CD4-positive, alpha-beta T cell (primary cell): ENCODE results near the gene CDKAL1. TPM values are rescaled to one million over a fixed set of nuclear protein-coding genes. Genes with fewer than 3 reads are reported as not detected.

Experiments
- ATAC-seq: fragments of 200-7000 bp; cut with Tn5 transposase; one replicate; pipeline ENCODE4 v1.10.0; 2022; ENCODE audit warnings: mild to moderate bottlenecking; ENCODE audit not compliant: poor library complexity
- CTCF ChIA-PET: fragments of 350-600 bp; sonication (Branson Sonifier 250); formaldehyde crosslinking; loops from one replicate; lab custom pipeline; 2021; ENCODE audit warnings: antibody characterized with exemption, inconsistent platforms; lab: Charles Lee
- POLR2A ChIA-PET: fragments of 350-600 bp; sonication (Branson Sonifier 250); formaldehyde crosslinking; loops from one replicate; lab custom pipeline; 2021; ENCODE audit warnings: antibody characterized with exemption, inconsistent platforms; lab: Charles Lee
- DNase-seq, 14 experiments: peaks; one replicate each; pipeline ENCODE4 v3.0.0-alpha.2; 2013 to 2020; ENCODE audit warnings: mixed read lengths in 2 of 14
- H3K27ac ChIP-seq, 2 donors: one replicate each; pipeline versions ENCODE4 v1.5.1 to v1.7.0; 2013; ENCODE audit warnings: low read length in 2 of 2, low read depth in 1 of 2, mild to moderate bottlenecking in 1 of 2
- H3K27me3 ChIP-seq, 2 experiments: 1 replicate in 1 of 2; 2 replicates in 1 of 2; pipeline versions ENCODE4 v1.6.1 to v1.7.0; 2013; ENCODE audit warnings: low read length in 2 of 2, control low read depth in 1 of 2, mild to moderate bottlenecking in 1 of 2, moderate library complexity in 1 of 2; ENCODE audit not compliant: insufficient read depth in 2 of 2, control insufficient read depth in 1 of 2
- H3K36me3 ChIP-seq: one replicate; pipeline ENCODE4 v1.6.1; 2013; ENCODE audit warnings: low read length, control low read depth; ENCODE audit not compliant: insufficient read depth
- H3K4me1 ChIP-seq: one replicate; pipeline ENCODE4 v1.6.1; 2013; ENCODE audit warnings: low read length, control low read depth; ENCODE audit not compliant: insufficient read depth
- H3K4me3 ChIP-seq: one replicate; pipeline ENCODE4 v1.5.1; 2013; ENCODE audit warnings: mild to moderate bottlenecking, low read length, moderate library complexity
- H3K9me3 ChIP-seq, 2 experiments: 1 replicate in 1 of 2; 2 replicates in 1 of 2; pipeline versions ENCODE4 v1.6.1 to v1.7.0; 2013; ENCODE audit warnings: low read length in 2 of 2, mild to moderate bottlenecking in 2 of 2, control low read depth in 1 of 2, moderate library complexity in 1 of 2; ENCODE audit not compliant: control insufficient read depth in 1 of 2, insufficient read depth in 1 of 2
- H3K27ac Mint-ChIP-seq: one replicate; pipeline ENCODE4 v1.8.0; 2020; ENCODE audit warnings: mixed read lengths
- H3K27me3 Mint-ChIP-seq: one replicate; pipeline ENCODE4 v1.8.0; 2021; ENCODE audit warnings: mixed read lengths
- H3K36me3 Mint-ChIP-seq: one replicate; pipeline ENCODE4 v1.8.0; 2021; ENCODE audit warnings: low read depth, mixed read lengths
- H3K4me1 Mint-ChIP-seq: one replicate; pipeline ENCODE4 v1.8.0; 2021; ENCODE audit warnings: low read depth, mixed read lengths
- H3K4me3 Mint-ChIP-seq: one replicate; pipeline ENCODE4 v1.8.0; 2020; ENCODE audit warnings: mild to moderate bottlenecking, mixed read lengths
- H3K9me3 Mint-ChIP-seq: one replicate; pipeline ENCODE4 v1.8.0; 2020; ENCODE audit warnings: mixed read lengths
- CTCF ChIP-seq: fragments of 200-600 bp; IDR thresholded peaks from one replicate; pipeline ENCODE4 v1.8.0; 2022; ENCODE audit warnings: antibody characterized with exemption, mild to moderate bottlenecking
- intact Hi-C, 2 experiments: fragments of 100-400 bp; cut with DNase I in 1 of 2; cut with micrococcal nuclease in 1 of 2; formaldehyde crosslinking; loops; one replicate each; pipeline versions ENCODE4 v1.15.1 to v1.9.0; 2023 to 2025; cut with DNase I, micrococcal nuclease
- total RNA-seq, 174 experiments: library from RNA in 2 of 174; stranded (reverse) in 2 of 174; gene quantifications; one replicate each; pipeline ENCODE4 v1.2.3 and lab custom pipeline; 2021 to 2026

Gene CDKAL1
- total RNA-seq, 2 experiments from 2014 or later, result 21.3 to 23.9 TPM

GRCh38 chr6:21067521-21067920 is 533.3 kb downstream of the CDKAL1 start:
- Mint-ChIP-seq H3K27ac (no peak overlapping the region), H3K4me3 (no peak overlapping the region), H3K9me3 (peaks cover 11% of the 10 kb centered on the region), H3K4me1 (no peaks in the 10 kb centered on the region), H3K27me3 (no peaks in the 10 kb centered on the region), H3K36me3 (peaks cover 85% of the 10 kb centered on the region)
- CTCF ChIA-PET, result interaction anchor here (1.2 kb wide), 1 partner anchor 9 kb away, joined by 3 read pairs; no protein-coding TSS in a partner anchor
- no peaks in the 10 kb centered on the region for H3K27me3 ChIP-seq
- no peak overlapping the region for H3K27ac ChIP-seq
- POLR2A ChIA-PET, result no interaction called here
- TF ChIP-seq CTCF, result no peak
- H3K36me3 ChIP-seq, result no peaks in the 10 kb centered on the region
- H3K9me3 ChIP-seq, result no peaks in the 10 kb centered on the region
- DNase-seq, result no peak
- H3K4me3 ChIP-seq, result no peak overlapping the region
- no peak for ATAC-seq
- intact Hi-C loops, result no loop called here
- H3K4me1 ChIP-seq, result no peaks in the 10 kb centered on the region

- POLR2A ChIA-PET, result no interaction called here
- H3K9me3 Mint-ChIP-seq, result peaks cover 15% of the 10 kb centered on the region
- CTCF ChIA-PET, result no interaction called here
- H3K4me3 ChIP-seq, result no peak overlapping the region
- H3K36me3 Mint-ChIP-seq, result peaks cover 83% of the 10 kb centered on the region
- no peak overlapping the region for H3K27ac Mint-ChIP-seq
- H3K36me3 ChIP-seq, result peaks cover 10% of the 10 kb centered on the region
- no peak overlapping the region for H3K27ac ChIP-seq
- no peaks in the 10 kb centered on the region for H3K27me3 Mint-ChIP-seq
- ATAC-seq (no peak), DNase-seq (no peak)
- intact Hi-C loops, result no loop called here
- H3K27me3 ChIP-seq, result no peaks in the 10 kb centered on the region
- peaks cover 0 to 7% of the 10 kb centered on the region in 2 experiments for H3K9me3 ChIP-seq
- no peaks in the 10 kb centered on the region for H3K4me1 Mint-ChIP-seq
- H3K4me3 Mint-ChIP-seq, result no peak overlapping the region
- TF ChIP-seq CTCF, result no peak
- H3K4me1 ChIP-seq, result no peaks in the 10 kb centered on the region
Measured at GRCh38 chr6:21070620-21071019, 536.4 kb downstream of the CDKAL1 start.

- Histone ChIP-seq H3K27ac (no peak overlapping the region), H3K36me3 (peaks cover 10% of the 10 kb centered on the region), H3K4me1 (no peaks in the 10 kb centered on the region), H3K4me3 (no peak overlapping the region), H3K9me3 (peaks cover 0 to 7% of the 10 kb centered on the region in 2 experiments), H3K27me3 (no peaks in the 10 kb centered on the region)
- Mint-ChIP-seq H3K27ac (no peak overlapping the region), H3K4me1 (no peaks in the 10 kb centered on the region), H3K36me3 (peaks cover 84% of the 10 kb centered on the region), H3K27me3 (no peaks in the 10 kb centered on the region), H3K9me3 (peaks cover 17% of the 10 kb centered on the region), H3K4me3 (no peak overlapping the region)
- ChIA-PET POLR2A (no interaction called here), CTCF (no interaction called here)
- no peak for TF ChIP-seq CTCF
- intact Hi-C loops, result no loop called here
- ATAC-seq (no peak), DNase-seq (no peak)
Measured at GRCh38 chr6:21071780-21072468, 537.7 kb downstream of the CDKAL1 start.
